ENCODE results near the gene IGF2BP1.
"Not testable (repeated sequence)": the region's sequence is repeated elsewhere in the genome, so short reads cannot be mapped to it uniquely, and the experiment has no call there.

IGF2BP1 gene

GRCh38 chr17:48995974-48996721 lies 1.0 kb upstream of the IGF2BP1 start:
- no peak for DNase-seq (ENCODE audit: low spot score)

GRCh38 chr17:48996722-48997102 lies 473 bp upstream of the IGF2BP1 start:
- DNase-seq (ENCODE audit: low spot score): no peak

GRCh38 chr17:48997827-48998586 lies 822 bp downstream of the IGF2BP1 start:
- DNase-seq (ENCODE audit: low spot score): no peak

GRCh38 chr17:48998587-48999440 lies 1.6 kb downstream of the IGF2BP1 start:
- DNase-seq (ENCODE audit: low spot score): no peak

GRCh38 chr17:49000943-49001342 lies 3.8 kb downstream of the IGF2BP1 start:
- no peak for DNase-seq (ENCODE audit: low spot score)

GRCh38 chr17:49001671-49002070 lies 4.5 kb downstream of the IGF2BP1 start:
- no peak for DNase-seq (ENCODE audit: low spot score)

- DNase-seq (ENCODE audit: low spot score): no peak
Measured at GRCh38 chr17:49002331-49002730, 5.1 kb downstream of the IGF2BP1 start.

- no peak for DNase-seq (ENCODE audit: low spot score)
Measured at GRCh38 chr17:49002766-49003165, 5.6 kb downstream of the IGF2BP1 start.

GRCh38 chr17:49003557-49004511 lies 6.6 kb downstream of the IGF2BP1 start:
- DNase-seq (ENCODE audit: low spot score): no peak

- DNase-seq (ENCODE audit: low spot score): no peak
Measured at GRCh38 chr17:49005140-49005539, 8.0 kb downstream of the IGF2BP1 start.

GRCh38 chr17:49008908-49009307 lies 11.7 kb downstream of the IGF2BP1 start:
- DNase-seq (ENCODE audit: low spot score): not testable (repeated sequence)

GRCh38 chr17:49012769-49013255 lies 15.6 kb downstream of the IGF2BP1 start:
- no peak for DNase-seq (ENCODE audit: low spot score)

GRCh38 chr17:49013311-49014213 lies 16.4 kb downstream of the IGF2BP1 start:
- no peak for DNase-seq (ENCODE audit: low spot score)

GRCh38 chr17:49015179-49015923 lies 18.2 kb downstream of the IGF2BP1 start:
- no peak for DNase-seq (ENCODE audit: low spot score)

- DNase-seq (ENCODE audit: low spot score): no peak
Measured at GRCh38 chr17:49015924-49016774, 19.0 kb downstream of the IGF2BP1 start.

- no peak for DNase-seq (ENCODE audit: low spot score)
Measured at GRCh38 chr17:49016775-49017463, 19.7 kb downstream of the IGF2BP1 start.

- no peak for DNase-seq (ENCODE audit: low spot score)
Measured at GRCh38 chr17:49018116-49018612, 21.0 kb downstream of the IGF2BP1 start.

- no peak for DNase-seq (ENCODE audit: low spot score)
Measured at GRCh38 chr17:49018748-49019147, 21.6 kb downstream of the IGF2BP1 start.
